ENCODE measurements around the gene B4GALT3. TPM values are rescaled to one million over a fixed set of nuclear protein-coding genes. Genes with fewer than 3 reads are reported as not detected.

Gene B4GALT3
- total and polyA plus RNA-seq, 2 of the 8 experiments (the other 6 are each of a cell fraction or from before 2014, with no cell fraction given): 42.3 to 43.0 TPM

DNA sequence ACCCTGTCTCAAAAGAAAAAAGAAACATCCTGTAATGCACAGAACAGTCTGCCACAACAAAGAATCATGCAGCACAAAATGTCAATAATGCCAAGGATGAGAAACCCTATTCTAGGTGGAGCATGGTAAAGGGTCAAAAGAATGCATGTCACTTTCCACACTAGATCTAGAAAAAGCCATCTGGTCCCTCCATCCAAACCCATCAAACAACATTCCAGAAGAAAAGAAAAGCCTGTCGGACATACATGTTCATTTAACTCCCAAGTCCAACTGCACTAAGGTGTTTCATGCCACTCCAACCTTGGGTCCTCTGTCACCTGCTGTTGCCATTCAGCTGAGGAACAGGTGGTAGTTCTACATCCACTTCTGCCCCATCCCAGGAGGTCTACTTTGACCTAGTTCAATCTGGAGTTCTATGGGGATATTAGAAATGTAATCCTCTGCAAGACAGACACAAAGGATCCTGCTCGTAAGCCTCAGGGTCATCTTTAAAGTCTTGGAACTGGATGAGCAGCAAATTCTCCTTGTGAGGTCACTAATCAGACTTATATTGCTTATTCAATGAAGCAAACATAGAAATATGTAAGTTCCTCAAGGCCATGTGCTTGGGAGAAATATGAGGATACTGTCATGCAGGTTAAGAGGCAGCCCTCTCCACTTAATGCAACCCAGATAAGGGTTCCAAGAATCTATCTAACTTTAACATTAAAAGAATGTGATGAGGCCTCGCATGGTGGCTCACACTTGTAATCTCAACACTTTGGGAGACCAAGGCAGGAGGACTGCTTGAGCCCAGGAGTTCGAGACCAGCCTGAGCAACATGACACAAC is 48.5 kb downstream of the B4GALT3 start:
- no peak overlapping the region for H2AFZ ChIP-seq (ENCODE audit: low read length)
- peaks cover 0 to 60% of the 10 kb centered on the region in 2 experiments; a peak in 3 of 4 replicates for H3K79me2 ChIP-seq (ENCODE audit: control insufficient read depth in 1 of 2, insufficient read depth in 2 of 2, low read length in 2 of 2)
- H3K27me3 ChIP-seq (replicated peaks in 1 of 4; ENCODE audit: control insufficient read depth in 3 of 4, extremely low read depth in 1 of 4, insufficient read depth in 3 of 4, low read length in 3 of 4): no peaks in the 10 kb centered on the region
- H2BK120ac ChIP-seq (replicated peaks; ENCODE audit: low read depth, low read length): no peak overlapping the region
- no peak overlapping the region for H4K91ac ChIP-seq (replicated peaks; ENCODE audit: insufficient read length, low read length)
- H3K14ac ChIP-seq (ENCODE audit: insufficient read length): no peak overlapping the region
- peaks cover 9% of the 10 kb centered on the region for H3K23me2 ChIP-seq (ENCODE audit: low read depth, low read length)
- POLR2A ChIA-PET (ENCODE audit: partially characterized antibody): interaction anchor here (1.8 kb wide), 1 partner anchor 8 kb away, joined by 6 read pairs; no protein-coding TSS in a partner anchor
- H3K4me1 ChIP-seq (replicated peaks in 1 of 4; ENCODE audit: control insufficient read depth in 3 of 4, insufficient read depth in 4 of 4, low read length in 3 of 4): no peaks in the 10 kb centered on the region; a peak in 1 of 7 replicates
- WGBS, 2 experiments (ENCODE audit: extremely low coverage in 1 of 2, insufficient coverage in 1 of 2, insufficient read length in 1 of 2, insufficient replicate concordance in 2 of 2, low coverage in 1 of 2, low lambda C conversion rate in 2 of 2, missing lambda C conversion rate in 1 of 2): 91% methylated on average over 4 of the region's 4 CpGs; no CpG with 5 or more reads in 1 of the 2 experiments
- no peak for DNase-seq (ENCODE audit: low read depth in 1 of 2, low spot score in 2 of 2)
- H2BK20ac ChIP-seq (ENCODE audit: low read length): no peak overlapping the region
- FAIRE-seq: no peak
- no peak overlapping the region for H3K27ac ChIP-seq (ENCODE audit: low read depth, low read length)
- no peak overlapping the region for H3K23ac ChIP-seq (ENCODE audit: insufficient read length)
- H3K9ac ChIP-seq (replicated peaks in 1 of 4; ENCODE audit: extremely low read depth in 1 of 4, low read depth in 3 of 4, low read length in 3 of 4): no peak overlapping the region
- H3K79me1 ChIP-seq (ENCODE audit: low read depth, low read length): peaks cover 6% of the 10 kb centered on the region
- no peak overlapping the region for H3K56ac ChIP-seq (replicated peaks; ENCODE audit: insufficient read length, low read depth, low read length)
- H2AK5ac ChIP-seq (ENCODE audit: low read depth, low read length): no peak overlapping the region
- no peaks in the 10 kb centered on the region for H3K9me3 ChIP-seq (ENCODE audit: insufficient read depth in 2 of 2, low read depth in 1 of 2, low read length in 1 of 2)
- H2BK12ac ChIP-seq (ENCODE audit: low read depth, low read length): no peak overlapping the region
- CTCF ChIA-PET (ENCODE audit: partially characterized antibody): interaction anchor here (0.6 to 1.1 kb wide), 2 partner anchors 11 to 13 kb away, joined by 3 to 4 read pairs; no protein-coding TSS in a partner anchor
- no peak overlapping the region for H2BK5ac ChIP-seq (ENCODE audit: low read depth, low read length)
- H4K20me1 ChIP-seq (replicated peaks in 1 of 2; ENCODE audit: control insufficient read depth in 1 of 2, insufficient read depth in 2 of 2, low read length in 2 of 2): peaks cover 2 to 11% of the 10 kb centered on the region in 2 experiments
- H2BK15ac ChIP-seq (ENCODE audit: low read length): no peak overlapping the region
- H4K5ac ChIP-seq (ENCODE audit: insufficient read length, low read depth, low read length): no peak overlapping the region
- no peak overlapping the region for H3K4ac ChIP-seq (replicated peaks; ENCODE audit: insufficient read length, low read depth, low read length)
- H3K18ac ChIP-seq (ENCODE audit: extremely low read depth, low read length): no peak overlapping the region
- no peak overlapping the region for H3K4me3 ChIP-seq (ENCODE audit: extremely low read depth in 1 of 4, insufficient read depth in 2 of 4, low read depth in 3 of 4, low read length in 4 of 4)
- no peak overlapping the region for H3K4me2 ChIP-seq (ENCODE audit: insufficient read depth in 1 of 2, low read depth in 2 of 2, low read length in 2 of 2)
- H3K36me3 ChIP-seq (ENCODE audit: control insufficient read depth in 2 of 4, insufficient read depth in 4 of 4, low read length in 3 of 4): peaks cover 2 to 49% (median 15%) of the 10 kb centered on the region in 4 experiments; a peak in 7 of 8 replicates
- no peak overlapping the region for H4K8ac ChIP-seq (ENCODE audit: extremely low read depth, insufficient read depth, low read length)
- TF ChIP-seq CHD2 (IDR thresholded peaks at IDR 0.05; ENCODE audit: low read length): no peak
- TF ChIP-seq HDAC6 (IDR thresholded peaks at IDR 0.05; ENCODE audit: low read depth, low read length): no peak
- TF ChIP-seq TAF7 (optimal IDR thresholded peaks at IDR 0.05; ENCODE audit: borderline replicate concordance, low read depth, low read length): no peak
- no peak for TF ChIP-seq CHD1 (IDR thresholded peaks at IDR 0.05; ENCODE audit: low read depth, low read length)
- no peak for TF ChIP-seq SP1 (IDR thresholded peaks at IDR 0.05; ENCODE audit: low read depth, low read length)
- TF ChIP-seq ASH2L (IDR thresholded peaks at IDR 0.05; ENCODE audit: low read length): no peak
- no peak for TF ChIP-seq BCL11A (IDR thresholded peaks at IDR 0.05; ENCODE audit: low read depth in 2 of 2, low read length in 2 of 2)
- TF ChIP-seq, protein P1, sequence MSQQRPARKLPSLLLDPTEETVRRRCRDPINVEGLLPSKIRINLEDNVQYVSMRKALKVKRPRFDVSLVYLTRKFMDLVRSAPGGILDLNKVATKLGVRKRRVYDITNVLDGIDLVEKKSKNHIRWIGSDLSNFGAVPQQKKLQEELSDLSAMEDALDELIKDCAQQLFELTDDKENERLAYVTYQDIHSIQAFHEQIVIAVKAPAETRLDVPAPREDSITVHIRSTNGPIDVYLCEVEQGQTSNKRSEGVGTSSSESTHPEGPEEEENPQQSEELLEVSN (IDR thresholded peaks at IDR 0.05): no peak
- TF ChIP-seq BACH1 (IDR thresholded peaks at IDR 0.05; ENCODE audit: low read length): no peak
- TF ChIP-seq FOSL1 (IDR thresholded peaks at IDR 0.05; ENCODE audit: insufficient read depth, low read depth, low read length): no peak
- TF ChIP-seq RXRA (IDR thresholded peaks at IDR 0.05; ENCODE audit: insufficient read depth, low read depth, low read length): no peak
- TF ChIP-seq SP4 (IDR thresholded peaks at IDR 0.05; ENCODE audit: low read length): no peak
- no peak for TF ChIP-seq GABPA (IDR thresholded peaks at IDR 0.05; ENCODE audit: borderline replicate concordance, insufficient read depth, low read length)

All from H1 (cell line).